ENCODE measurements around the gene GPR65.

GPR65 gene, protein sequence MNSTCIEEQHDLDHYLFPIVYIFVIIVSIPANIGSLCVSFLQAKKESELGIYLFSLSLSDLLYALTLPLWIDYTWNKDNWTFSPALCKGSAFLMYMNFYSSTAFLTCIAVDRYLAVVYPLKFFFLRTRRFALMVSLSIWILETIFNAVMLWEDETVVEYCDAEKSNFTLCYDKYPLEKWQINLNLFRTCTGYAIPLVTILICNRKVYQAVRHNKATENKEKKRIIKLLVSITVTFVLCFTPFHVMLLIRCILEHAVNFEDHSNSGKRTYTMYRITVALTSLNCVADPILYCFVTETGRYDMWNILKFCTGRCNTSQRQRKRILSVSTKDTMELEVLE

DNA sequence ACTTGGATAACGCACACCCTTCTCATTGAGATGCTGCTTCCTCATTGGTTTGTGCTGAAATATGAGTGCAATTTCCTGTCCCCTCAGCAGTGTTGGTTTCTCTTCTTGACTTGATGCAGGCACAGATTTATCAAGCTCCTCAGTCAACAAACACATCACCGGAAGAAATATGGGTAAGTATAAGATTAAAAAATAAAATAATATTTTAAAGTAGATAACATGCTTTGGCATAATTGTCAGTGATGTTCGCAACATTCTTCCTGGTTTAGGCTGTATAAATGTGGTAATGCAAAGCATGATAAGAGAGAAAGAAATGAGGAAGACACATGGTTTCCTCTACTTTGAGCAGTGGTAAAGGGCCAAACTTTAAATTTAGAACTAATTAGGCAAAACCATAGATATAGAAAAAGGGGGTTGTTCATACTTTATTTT, at the start of gene GPR65:
GPR65 (plus strand) TSS at position 86 of the 432 bp plus-strand sequence. CDS start 5,713 bp downstream, outside the sequence.
- DNase-seq, result no peak

DNA sequence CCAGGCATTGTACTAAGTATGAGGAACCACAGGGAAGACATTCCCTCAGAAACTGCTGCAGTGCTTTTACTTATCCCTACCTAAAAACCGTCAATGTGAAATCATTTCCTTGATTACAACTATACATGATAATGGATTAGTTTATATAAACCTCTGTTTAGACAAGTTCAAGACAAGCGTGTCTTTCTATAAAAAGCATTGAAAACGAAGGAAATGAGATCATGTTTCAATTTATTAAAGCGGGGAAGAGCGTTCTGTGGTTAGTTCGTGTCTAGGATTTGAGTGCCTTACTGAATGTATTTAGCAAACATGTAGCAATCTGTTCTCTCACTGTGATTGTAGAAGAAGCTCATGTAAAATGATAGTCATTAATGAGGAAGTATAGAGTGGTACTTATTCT, 49.4 kb upstream of the GPR65 start:
- DNase-seq, result no peak

GRCh38 chr14:87960013-87960787, 44.7 kb upstream of the GPR65 start:
- no peak for DNase-seq

DNA sequence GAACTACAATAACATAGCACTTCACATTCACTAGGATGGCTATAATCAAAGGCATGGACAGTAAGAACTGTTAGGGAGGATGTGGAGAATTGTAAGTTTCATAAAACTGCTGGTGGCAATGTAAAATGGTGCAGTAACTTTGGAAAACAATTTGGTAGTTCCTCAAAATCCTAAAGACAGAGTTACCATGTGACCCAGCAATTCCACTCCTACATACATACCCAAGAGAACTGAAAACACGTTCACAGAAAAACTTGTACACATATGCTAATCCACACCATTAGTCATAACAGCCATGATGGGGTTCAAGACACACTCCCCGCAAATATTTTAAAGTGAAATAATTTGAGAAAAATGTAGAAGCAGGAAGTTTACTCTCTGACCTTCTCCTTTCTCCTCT, 43.7 kb upstream of the GPR65 start:
- no peak for DNase-seq

GRCh38 chr14:87966816-87967215, 38.1 kb upstream of the GPR65 start:
- DNase-seq, result no peak

GRCh38 chr14:87967496-87967895, 37.4 kb upstream of the GPR65 start:
- DNase-seq, result no peak

GRCh38 chr14:87971010-87971409, 33.9 kb upstream of the GPR65 start:
- DNase-seq, result no peak

- DNase-seq, result no peak
Measured at GRCh38 chr14:87975636-87976035, 29.3 kb upstream of the GPR65 start.

DNA sequence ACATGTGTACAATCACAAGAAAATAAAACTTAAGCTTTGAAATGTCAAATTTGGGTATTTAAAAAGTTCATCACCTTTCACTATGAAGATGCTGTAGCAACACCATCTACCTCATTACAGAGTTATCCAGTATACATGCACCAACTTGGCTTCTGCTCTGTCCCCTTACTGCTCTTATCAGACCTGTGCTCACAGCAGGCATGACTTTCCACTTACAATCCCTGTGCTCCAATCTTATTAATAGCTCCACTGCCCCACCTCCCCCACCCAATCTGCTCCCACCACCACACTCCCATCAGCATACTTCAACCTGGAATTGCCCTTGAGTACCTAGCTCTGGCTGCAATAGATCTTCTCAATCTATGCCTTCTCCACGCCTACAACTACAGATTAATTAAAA, 25.2 kb upstream of the GPR65 start:
- no peak for DNase-seq

DNA sequence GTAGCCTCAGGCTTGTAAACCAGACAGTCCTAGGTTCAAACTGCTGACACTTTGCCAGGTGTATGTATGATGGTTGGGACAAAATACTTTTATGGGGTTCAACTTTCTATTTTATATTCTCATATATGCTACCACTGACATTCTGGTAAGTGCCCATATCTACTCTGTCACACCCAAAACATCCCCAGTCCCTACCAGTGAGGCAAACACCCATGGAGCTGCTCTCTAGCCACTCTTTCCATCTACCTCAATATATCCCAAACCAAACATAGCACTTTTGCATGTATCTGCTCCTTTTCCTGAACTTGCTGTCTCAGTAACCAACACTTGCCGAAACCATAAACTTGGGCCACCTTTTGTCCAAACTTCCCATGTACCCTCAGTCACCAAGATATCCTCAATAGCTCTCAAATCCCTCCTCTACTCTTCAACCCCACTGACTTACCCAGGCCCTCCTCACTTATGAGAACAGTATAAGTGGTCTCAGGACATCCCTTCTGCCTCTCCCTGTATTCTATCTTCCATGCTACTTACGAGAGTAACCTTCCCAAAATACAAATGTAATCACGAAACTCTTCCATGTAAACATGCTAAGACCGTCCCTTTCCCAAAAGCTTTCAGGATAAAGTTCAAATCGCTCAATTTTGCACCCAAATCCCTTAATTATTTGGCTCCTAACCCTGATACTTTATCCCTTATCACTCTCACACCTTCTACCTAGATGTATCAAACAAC, 15.5 kb upstream of the GPR65 start:
- no peak for DNase-seq

DNA sequence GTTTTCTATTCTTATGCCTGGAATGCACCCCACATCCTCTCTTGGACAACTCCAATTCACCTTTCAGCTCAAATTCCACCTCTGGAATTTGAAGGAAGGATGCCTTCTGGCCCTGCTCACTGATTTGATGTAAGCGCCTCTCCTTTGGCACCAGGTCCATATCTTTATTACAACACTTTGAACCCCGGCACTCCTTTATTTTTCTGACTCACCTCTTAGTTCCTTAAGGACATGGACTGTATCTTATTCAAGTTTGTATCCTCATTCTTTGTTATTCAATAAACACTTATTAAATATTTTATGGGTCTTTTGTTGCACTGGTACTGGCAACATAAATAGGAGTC, 15.0 kb upstream of the GPR65 start:
- DNase-seq, result no peak

- DNase-seq, result no peak
Measured at GRCh38 chr14:87990682-87991081, 14.3 kb upstream of the GPR65 start.

DNA sequence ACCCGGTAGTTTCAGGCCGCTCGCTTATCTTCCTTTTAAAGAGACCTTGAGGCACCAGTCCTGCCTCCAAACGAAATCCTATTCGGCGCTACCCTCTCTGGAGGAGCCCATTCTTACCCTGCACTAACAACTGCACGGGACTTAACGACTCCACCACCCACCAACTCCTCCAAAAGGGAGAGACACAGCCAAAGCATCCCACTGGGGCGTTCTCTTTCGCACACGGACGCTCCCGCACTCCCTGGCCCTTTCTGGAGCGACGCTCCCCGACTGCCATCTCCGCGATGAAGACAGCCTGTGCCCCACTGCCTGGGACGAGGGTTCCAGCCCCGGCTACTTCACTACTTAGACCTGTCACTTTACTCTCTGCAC, 12.6 kb upstream of the GPR65 start:
- no peak for DNase-seq

- peak; percentile 44 for DNase-seq
Measured at GRCh38 chr14:87992718-87993628, 12.0 kb upstream of the GPR65 start, which contains the start of gene GALC. TSS of gene GALC (minus strand) at chr14:87993182. CDS start at chr14:87993164, 18 bp downstream.

DNA sequence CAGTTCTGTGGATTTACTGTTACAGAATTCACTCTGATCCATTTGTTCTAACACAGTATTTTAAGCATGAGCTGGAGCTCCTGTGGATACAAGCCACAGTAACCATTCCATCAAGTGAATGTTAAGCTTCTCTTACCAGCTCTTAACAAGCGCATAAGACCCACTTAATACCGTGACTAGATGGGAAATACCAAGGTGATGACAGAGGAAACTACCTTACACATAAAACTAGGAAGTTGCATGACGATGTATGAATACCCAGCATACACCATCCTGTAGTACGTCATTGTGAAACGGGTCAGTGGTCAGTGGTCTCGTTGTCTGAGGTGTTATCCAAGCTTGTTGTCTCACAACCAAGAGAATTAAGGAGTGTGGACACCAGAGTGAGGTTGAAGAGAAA, 10.0 kb upstream of the GPR65 start:
- DNase-seq, result no peak

DNA sequence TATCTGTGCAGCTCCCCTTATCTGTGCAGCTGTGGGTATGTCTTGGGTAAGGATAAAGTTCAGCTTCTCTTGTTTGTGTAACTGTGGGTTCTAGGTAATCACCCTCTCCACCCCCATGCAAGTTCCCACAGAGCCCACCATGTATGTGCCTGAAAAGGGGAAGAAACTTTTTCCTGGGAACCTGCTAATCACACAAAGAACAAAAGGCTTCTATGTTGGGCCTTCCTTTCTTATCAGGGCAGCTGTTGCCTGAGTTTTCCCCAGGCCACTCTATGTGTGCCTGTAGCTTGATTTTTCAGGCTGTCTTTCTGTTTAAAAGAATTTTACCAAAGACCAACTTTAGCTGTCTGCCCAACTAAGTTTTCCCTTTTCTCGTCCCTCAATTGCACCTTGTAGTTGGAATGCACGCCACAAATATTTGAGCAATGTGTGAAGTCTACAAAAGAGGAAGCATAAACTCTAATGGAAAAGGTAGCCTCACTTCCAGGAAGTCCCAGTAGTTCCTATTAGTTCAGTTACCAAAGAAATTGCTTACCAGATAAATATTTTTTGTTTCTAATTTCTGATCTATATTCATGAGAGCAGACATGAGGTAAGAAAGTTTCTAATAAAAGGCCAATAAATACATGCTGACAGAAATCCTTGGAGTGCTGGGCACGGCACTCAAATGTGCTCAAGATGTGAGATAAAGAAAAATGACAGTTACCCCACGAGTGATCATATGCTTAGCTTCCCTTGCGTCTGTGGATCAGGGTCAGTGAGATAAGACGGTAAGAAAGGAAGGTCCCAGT, 9.2 kb upstream of the GPR65 start:
- no peak for DNase-seq

DNA sequence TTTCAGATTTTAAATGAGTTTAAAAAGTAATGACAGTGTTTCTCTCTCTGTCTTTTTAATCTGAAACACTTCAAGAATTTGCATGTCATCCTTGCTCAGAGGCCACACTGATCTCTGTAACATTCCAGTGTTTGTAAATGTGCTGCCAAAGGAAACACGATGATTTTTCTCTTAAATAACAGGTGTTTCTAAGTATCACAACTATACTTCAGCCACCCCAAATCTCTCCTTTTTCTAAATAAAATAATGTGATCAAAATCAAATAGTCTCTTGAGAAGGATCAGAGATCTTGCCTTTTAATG, 8.7 kb upstream of the GPR65 start:
- no peak for DNase-seq

DNA sequence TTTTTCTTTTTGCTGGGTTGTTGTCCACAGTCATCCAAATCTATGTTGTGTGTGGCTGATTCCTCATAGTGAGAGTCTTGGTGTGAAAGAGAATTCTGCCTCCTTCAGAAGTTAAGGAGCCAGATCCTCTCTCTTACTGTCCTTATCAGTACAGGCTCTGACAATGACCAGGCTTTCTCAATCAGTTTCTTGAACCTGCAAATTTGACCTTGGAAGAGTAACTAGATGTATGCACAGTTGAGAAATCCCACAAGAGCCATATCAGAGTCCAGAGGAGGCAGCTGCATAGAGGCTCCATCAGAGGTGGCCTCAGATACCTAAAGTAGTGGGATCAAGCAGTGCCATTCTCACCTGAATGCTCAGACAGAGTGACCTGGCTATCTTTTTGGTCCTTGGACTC, 6.5 kb upstream of the GPR65 start:
- DNase-seq, result no peak

DNA sequence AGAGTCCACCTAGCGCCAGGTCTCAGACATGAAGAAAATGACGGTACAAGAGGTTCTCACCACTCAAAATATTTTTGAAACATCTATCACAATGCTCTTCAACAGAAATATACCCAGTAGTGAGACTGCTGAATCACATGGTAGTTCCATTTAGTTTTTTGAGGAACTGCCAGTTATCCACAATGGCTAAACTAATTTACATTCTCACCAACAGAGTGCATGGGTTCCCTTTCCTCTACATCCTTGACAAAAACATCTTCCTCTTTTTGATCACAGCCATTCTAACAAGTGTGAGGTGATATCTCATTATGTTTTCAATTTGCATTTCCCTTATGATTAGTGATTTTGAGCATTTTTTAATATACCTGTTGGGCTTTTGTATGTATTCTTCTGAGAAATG, 5.7 kb upstream of the GPR65 start:
- no peak for DNase-seq

- no peak for DNase-seq
Measured at GRCh38 chr14:88002421-88003075, 2.4 kb upstream of the GPR65 start.

DNA sequence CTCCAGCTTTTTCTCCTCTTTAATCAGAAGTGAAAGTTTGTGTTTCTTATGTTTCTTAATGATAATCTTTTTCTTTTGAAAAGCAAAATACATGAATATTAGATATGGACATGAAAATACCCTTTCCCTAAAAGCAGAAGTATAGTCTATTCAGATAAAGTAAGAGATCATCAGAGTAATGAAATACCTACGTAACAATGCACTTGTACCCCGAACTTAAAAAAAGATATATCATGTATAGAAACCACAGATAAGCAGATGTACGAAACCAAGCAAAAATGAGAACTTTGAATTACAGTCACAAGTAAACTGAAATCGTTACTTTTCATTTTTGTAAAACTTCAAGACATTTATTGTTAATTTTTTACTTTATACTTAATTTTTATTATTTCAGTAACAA, 1.5 kb upstream of the GPR65 start:
- DNase-seq, result no peak
